ENCODE results near the gene ADD2. TPM values are rescaled to one million over a fixed set of nuclear protein-coding genes. Genes with fewer than 3 reads are reported as not detected.

The ADD2 gene
- total RNA-seq, 1 donor from 2014 or later, result 3.4 TPM

DNA sequence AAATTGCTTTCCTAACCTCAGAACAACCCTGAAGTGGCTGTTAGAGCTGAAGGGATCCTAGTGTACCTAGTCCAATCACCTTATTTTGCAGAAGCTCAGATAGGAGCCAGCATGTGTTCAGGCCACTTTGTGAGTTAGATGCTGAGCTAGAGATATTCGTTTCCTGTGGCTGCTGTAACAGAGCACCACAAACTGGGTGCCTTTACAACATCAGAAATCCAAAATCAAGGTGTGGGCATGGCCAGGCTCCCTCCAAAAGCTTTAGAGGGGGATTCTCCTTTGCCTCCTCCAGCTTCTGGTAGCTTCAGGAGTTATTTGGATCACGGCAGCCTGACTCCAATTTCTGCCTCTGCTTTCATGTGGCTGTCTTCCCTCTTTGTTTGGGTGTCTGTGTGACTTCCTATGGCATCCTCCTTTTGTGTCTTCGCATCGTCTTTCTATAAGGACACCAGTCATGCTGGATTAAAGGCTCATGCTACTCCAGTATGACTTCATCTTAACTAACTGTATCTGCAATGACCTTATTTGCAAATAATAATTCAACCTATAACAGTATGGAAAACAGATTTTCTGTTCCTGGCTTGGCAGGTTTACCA lies 128.1 kb downstream of the ADD2 start:
- Histone ChIP-seq H3K27me3 (no peaks in the 10 kb centered on the region), H3K4me3 (no peak overlapping the region), H3K36me3 (no peaks in the 10 kb centered on the region), H3K9me3 (no peaks in the 10 kb centered on the region), H3K4me1 (no peaks in the 10 kb centered on the region), H3K27ac (no peak overlapping the region)
- no peak for DNase-seq (ENCODE audit: extremely low spot score in 2 of 2)
- intact Hi-C loops (cut with DNase I), result no loop called here
- TF ChIP-seq POLR2AphosphoS5 (IDR thresholded peaks at IDR 0.05; ENCODE audit: insufficient read depth in 1 of 2, low read depth in 1 of 2), result no peak
- TF ChIP-seq POLR2A (IDR thresholded peaks at IDR 0.05), result no peak
- TF ChIP-seq, protein P1, sequence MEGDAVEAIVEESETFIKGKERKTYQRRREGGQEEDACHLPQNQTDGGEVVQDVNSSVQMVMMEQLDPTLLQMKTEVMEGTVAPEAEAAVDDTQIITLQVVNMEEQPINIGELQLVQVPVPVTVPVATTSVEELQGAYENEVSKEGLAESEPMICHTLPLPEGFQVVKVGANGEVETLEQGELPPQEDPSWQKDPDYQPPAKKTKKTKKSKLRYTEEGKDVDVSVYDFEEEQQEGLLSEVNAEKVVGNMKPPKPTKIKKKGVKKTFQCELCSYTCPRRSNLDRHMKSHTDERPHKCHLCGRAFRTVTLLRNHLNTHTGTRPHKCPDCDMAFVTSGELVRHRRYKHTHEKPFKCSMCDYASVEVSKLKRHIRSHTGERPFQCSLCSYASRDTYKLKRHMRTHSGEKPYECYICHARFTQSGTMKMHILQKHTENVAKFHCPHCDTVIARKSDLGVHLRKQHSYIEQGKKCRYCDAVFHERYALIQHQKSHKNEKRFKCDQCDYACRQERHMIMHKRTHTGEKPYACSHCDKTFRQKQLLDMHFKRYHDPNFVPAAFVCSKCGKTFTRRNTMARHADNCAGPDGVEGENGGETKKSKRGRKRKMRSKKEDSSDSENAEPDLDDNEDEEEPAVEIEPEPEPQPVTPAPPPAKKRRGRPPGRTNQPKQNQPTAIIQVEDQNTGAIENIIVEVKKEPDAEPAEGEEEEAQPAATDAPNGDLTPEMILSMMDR (IDR thresholded peaks at IDR 0.05), result no peak

DNA sequence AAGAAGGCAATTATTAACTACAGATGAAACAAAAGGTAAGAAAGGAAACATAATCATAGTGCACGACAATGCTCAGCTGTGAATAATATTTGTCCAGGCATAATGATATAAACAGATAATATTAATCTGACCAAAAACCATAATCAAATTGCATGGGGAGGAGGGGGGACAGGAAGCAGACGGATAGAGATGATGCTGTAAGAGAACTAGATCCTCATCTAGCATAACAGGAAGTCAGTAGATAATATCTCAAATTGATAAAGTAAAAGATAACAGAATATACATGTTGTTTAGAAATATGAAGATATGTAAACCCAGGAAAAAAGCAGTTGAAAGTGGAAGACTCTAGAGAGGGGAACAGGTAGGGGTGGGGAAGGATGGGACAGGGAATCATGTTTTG lies 129.4 kb downstream of the ADD2 start:
- intact Hi-C loops (cut with DNase I), result no loop called here
- no peak for DNase-seq (ENCODE audit: extremely low spot score in 2 of 2)
- H3K4me3 ChIP-seq, result no peak overlapping the region
- H3K27ac ChIP-seq, result no peak overlapping the region
- TF ChIP-seq, protein P1 (IDR thresholded peaks at IDR 0.05), result no peak
- TF ChIP-seq POLR2A (IDR thresholded peaks at IDR 0.05), result no peak
- no peak for TF ChIP-seq POLR2AphosphoS5 (IDR thresholded peaks at IDR 0.05; ENCODE audit: insufficient read depth in 1 of 2, low read depth in 1 of 2)
- no peaks in the 10 kb centered on the region for H3K9me3 ChIP-seq
- no peaks in the 10 kb centered on the region for H3K4me1 ChIP-seq
- H3K36me3 ChIP-seq, result no peaks in the 10 kb centered on the region
- H3K27me3 ChIP-seq, result no peaks in the 10 kb centered on the region

DNA sequence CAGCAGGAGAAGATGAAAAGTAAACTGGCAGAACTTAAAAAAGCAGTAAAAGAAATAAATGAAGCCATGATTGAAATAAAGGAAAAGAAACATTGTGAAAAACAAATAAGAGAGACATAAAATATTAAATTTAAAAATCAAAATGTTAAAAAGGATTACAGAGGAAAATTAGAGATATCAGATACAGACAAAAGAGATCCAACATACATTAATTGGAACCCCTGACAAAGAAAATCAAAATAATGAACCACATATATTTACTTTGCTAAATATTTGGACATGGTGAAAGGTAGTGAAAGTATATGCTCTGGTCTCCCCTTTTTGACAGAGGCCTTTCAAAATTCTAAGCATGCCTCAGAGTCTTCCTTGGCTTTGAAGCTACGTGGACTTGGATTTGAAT lies 134.5 kb downstream of the ADD2 start:
- no peaks in the 10 kb centered on the region for H3K4me1 ChIP-seq
- intact Hi-C loops (cut with DNase I), result no loop called here
- H3K36me3 ChIP-seq, result no peaks in the 10 kb centered on the region
- H3K4me3 ChIP-seq, result no peak overlapping the region
- no peaks in the 10 kb centered on the region for H3K27me3 ChIP-seq
- H3K9me3 ChIP-seq, result no peaks in the 10 kb centered on the region
- no peak for DNase-seq (ENCODE audit: extremely low spot score in 2 of 2)
- TF ChIP-seq, protein P1 (IDR thresholded peaks at IDR 0.05), result no peak
- TF ChIP-seq POLR2AphosphoS5 (IDR thresholded peaks at IDR 0.05; ENCODE audit: insufficient read depth in 1 of 2, low read depth in 1 of 2) (no peak), POLR2A (IDR thresholded peaks at IDR 0.05) (no peak)
- no peak overlapping the region for H3K27ac ChIP-seq

DNA sequence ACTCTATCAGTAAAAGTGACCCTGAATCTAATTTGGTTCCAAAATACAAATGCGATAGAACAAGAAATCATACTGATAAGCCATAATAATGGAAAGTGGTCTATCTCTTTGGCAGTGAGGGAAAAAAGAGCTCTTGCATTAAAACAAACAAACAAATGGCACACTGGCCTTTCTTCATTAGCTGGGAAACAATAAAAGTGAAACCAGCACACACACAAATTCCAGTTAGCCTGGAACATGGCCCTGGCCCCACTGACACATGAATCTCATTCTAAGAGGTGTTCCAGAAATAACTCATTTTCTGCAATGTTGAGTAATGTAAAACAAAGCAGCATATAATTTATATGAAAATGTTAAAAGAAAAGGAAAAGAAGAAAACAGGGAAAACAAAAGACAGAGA lies 135.0 kb downstream of the ADD2 start:
- Histone ChIP-seq H3K27me3 (no peaks in the 10 kb centered on the region), H3K9me3 (no peaks in the 10 kb centered on the region), H3K36me3 (no peaks in the 10 kb centered on the region), H3K4me3 (no peak overlapping the region), H3K27ac (no peak overlapping the region), H3K4me1 (no peaks in the 10 kb centered on the region)
- intact Hi-C loops (cut with DNase I), result no loop called here
- no peak for TF ChIP-seq POLR2AphosphoS5 (IDR thresholded peaks at IDR 0.05; ENCODE audit: insufficient read depth in 1 of 2, low read depth in 1 of 2)
- TF ChIP-seq, protein P1 (IDR thresholded peaks at IDR 0.05), result no peak
- TF ChIP-seq POLR2A (IDR thresholded peaks at IDR 0.05), result no peak
- DNase-seq (ENCODE audit: extremely low spot score in 2 of 2), result no peak

DNA sequence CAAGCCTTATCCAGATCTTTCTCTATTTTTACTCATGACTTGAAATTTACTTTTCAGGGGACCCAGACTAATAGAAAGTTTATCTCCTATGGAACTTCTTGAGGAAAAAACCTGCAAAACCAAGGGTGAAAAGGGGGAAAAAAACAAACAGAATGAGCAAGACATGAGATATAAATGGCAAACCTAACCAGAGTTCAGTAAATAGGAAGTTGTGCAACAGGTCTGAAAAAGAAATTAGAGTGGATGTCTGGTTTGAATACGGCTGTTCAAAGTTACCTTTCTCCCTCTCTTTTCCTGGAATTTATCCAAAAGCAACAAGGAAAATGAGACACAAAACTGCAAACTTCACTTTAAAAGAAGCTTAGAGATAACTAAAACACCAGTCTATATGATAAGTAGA lies 135.6 kb downstream of the ADD2 start:
- Histone ChIP-seq H3K36me3 (no peaks in the 10 kb centered on the region), H3K27ac (no peak overlapping the region), H3K9me3 (no peaks in the 10 kb centered on the region), H3K27me3 (no peaks in the 10 kb centered on the region), H3K4me3 (no peak overlapping the region), H3K4me1 (peaks cover 4% of the 10 kb centered on the region)
- no peak for DNase-seq (ENCODE audit: extremely low spot score in 2 of 2)
- TF ChIP-seq, protein P1 (IDR thresholded peaks at IDR 0.05), result no peak
- intact Hi-C loops (cut with DNase I), result no loop called here
